ENCODE results near the gene SERPIND1.

Gene SERPIND1

GRCh38 chr22:20792966-20793728, 19.2 kb downstream of the SERPIND1 start:
- no peak for DNase-seq (ENCODE audit: low read depth, low spot score)

GRCh38 chr22:20793748-20794649, 20.1 kb downstream of the SERPIND1 start:
- no peak for DNase-seq (ENCODE audit: low read depth, low spot score)

- DNase-seq (ENCODE audit: low read depth, low spot score): no peak
These were observed 20.9 kb downstream of the SERPIND1 start for GRCh38 chr22:20794650-20795413.

- no peak for DNase-seq (ENCODE audit: low read depth, low spot score)
These were observed 22.8 kb downstream of the SERPIND1 start for GRCh38 chr22:20796731-20797130.

GRCh38 chr22:20798218-20798617, 24.3 kb downstream of the SERPIND1 start:
- DNase-seq (ENCODE audit: low read depth, low spot score): no peak

GRCh38 chr22:20798974-20799373, 25.1 kb downstream of the SERPIND1 start:
- DNase-seq (ENCODE audit: low read depth, low spot score): no peak

- DNase-seq (ENCODE audit: low read depth, low spot score): no peak
These were observed 25.5 kb downstream of the SERPIND1 start for GRCh38 chr22:20799449-20799848.

- DNase-seq (ENCODE audit: low read depth, low spot score): no peak
These were observed 28.5 kb downstream of the SERPIND1 start for GRCh38 chr22:20802452-20802851.

GRCh38 chr22:20802922-20803553, 29.1 kb downstream of the SERPIND1 start:
- no peak for DNase-seq (ENCODE audit: low read depth, low spot score)

- no peak for DNase-seq (ENCODE audit: low read depth, low spot score)
These were observed 29.9 kb downstream of the SERPIND1 start for GRCh38 chr22:20803696-20804324.

- DNase-seq (ENCODE audit: low read depth, low spot score): no peak
These were observed 30.7 kb downstream of the SERPIND1 start for GRCh38 chr22:20804650-20805049.

- no peak for DNase-seq (ENCODE audit: low read depth, low spot score)
These were observed 32.1 kb downstream of the SERPIND1 start for GRCh38 chr22:20805972-20806471.

- peak; percentile 78 for DNase-seq (ENCODE audit: low read depth, low spot score)
These were observed 33.4 kb downstream of the SERPIND1 start for GRCh38 chr22:20807315-20807752.

GRCh38 chr22:20808844-20809243, 34.9 kb downstream of the SERPIND1 start:
- no peak for DNase-seq (ENCODE audit: low read depth, low spot score)

- DNase-seq (ENCODE audit: low read depth, low spot score): no peak
These were observed 35.7 kb downstream of the SERPIND1 start for GRCh38 chr22:20809538-20810185.

- no peak for DNase-seq (ENCODE audit: low read depth, low spot score)
These were observed 36.7 kb downstream of the SERPIND1 start for GRCh38 chr22:20810645-20811044.

- no peak for DNase-seq (ENCODE audit: low read depth, low spot score)
These were observed 37.3 kb downstream of the SERPIND1 start for GRCh38 chr22:20811171-20811570.

GRCh38 chr22:20811971-20812660, 38.2 kb downstream of the SERPIND1 start:
- no peak for DNase-seq (ENCODE audit: low read depth, low spot score)

- DNase-seq (ENCODE audit: low read depth, low spot score): no peak
These were observed 39.1 kb downstream of the SERPIND1 start for GRCh38 chr22:20813056-20813455.

Measured in brain pericyte (primary cell).